HuH-7 (cell line): ENCODE results near the gene ZSWIM1.
A peak's percentile ranks its signal among the peaks of the same experiment; 100 is the strongest.
"Not testable (repeated sequence)": the region's sequence is repeated elsewhere in the genome, so short reads cannot be mapped to it uniquely, and the experiment has no call there.

Experiments used
- DNase-seq: peaks from one replicate; pipeline ENCODE4 v3.0.0; 2011; ENCODE audit warnings: low spot score

Gene ZSWIM1

DNA sequence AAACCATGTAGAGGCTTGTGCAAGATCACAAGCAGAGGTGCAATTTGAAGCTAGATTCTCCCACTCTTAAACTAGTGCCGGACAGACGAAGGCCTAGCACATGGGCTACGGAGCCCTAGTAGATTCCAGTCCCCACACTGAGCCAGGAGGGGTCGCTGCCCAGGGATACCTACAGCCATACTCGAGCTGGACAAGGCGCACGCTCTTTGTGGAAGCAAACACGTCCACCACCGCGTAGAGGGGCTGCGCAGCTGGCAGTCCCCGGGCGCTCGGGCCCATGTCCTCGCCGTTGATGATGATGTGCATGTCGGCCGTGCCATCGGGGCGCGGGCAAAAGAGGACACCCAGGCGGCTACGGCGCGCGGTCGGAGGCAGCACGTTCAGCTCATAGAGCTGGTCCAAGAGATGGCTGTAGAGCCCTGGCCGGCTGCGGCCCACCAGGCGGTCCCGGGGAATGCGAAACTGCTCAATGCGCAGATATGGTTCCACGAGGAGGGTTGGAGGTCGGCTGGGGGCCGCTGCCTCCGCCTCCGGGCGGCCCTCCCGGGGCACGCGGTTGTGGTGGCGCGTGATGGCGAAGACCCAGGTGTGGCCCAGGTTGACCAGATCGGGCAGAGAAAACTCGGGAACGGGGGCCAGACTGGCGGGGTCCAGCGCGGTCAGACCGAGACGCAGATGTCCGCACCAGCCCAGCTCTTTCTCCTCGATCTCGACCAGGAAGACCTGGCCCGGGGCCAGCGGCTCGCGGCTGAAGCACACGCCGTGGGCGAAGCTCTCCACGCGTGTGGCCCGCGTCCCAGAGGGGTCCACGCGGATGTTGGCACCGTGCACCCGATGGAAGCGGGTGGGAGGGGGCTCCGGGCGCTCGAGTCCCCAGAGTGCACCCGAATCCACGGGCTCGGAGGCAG is 9.3 kb downstream of the ZSWIM1 start:
- peak; percentile 95 for DNase-seq

- DNase-seq, result peak; percentile 99
These were observed 10.3 kb downstream of the ZSWIM1 start, which contains the start of the genes CTSA and NEURL2 for GRCh38 chr20:45890985-45891983. Gene CTSA, plus strand, starts transcription at chr20:45891335. Its CDS starts 234 bp downstream, at chr20:45891569. Gene NEURL2, minus strand, starts transcription at chr20:45891208. Its CDS starts 217 bp downstream, at chr20:45890991.

DNA sequence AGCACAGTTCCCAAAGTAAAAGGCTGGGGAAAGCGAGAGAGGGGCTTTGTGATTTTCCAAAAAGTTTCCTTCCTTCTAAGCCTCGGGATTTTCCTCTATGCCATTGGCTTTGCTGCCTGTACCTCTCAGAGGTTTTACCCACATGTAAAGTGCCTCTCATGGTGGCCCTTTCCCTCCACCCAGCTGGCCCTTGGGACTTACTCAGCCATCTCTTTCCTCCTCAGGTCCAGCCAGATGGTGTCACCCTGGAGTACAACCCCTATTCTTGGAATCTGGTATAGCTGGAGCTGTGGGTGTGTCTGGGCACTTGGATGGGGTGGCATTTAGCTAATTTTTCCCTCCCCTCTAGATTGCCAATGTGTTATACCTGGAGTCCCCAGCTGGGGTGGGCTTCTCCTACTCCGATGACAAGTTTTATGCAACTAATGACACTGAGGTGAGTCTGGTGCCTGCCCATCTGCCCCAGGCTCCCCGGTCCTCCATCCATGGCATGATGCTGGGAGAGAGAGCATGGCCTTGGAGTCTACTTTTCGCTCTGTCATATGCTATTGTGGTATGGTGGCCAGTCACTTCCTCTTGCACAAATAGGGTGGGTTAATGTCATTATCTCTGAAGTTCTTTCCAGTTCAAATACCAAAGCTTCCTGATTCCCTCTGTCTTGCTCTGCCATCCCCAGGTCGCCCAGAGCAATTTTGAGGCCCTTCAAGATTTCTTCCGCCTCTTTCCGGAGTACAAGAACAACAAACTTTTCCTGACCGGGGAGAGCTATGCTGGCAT is 11.2 kb downstream of the ZSWIM1 start:
- peak; percentile 55 for DNase-seq

GRCh38 chr20:45892828-45893500 is 11.9 kb downstream of the ZSWIM1 start:
- DNase-seq, result no peak

DNA sequence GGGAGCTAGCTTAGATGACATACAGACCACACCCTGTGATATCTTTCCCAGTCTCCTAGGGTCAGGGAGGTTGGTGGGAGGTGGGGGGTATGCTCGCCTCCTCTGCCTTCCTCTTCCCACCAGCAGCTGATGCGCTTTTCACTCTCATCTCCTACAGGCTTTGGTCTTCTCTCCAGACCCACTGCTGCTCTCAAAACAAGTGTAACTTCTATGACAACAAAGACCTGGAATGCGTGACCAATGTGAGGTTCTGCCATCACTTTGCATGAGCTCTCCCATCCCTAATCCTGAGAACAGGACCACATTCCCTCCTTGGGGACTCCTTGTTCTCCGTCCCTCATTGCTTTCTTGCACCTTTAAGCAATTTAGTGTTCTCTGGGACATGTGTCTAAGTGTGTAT is 12.8 kb downstream of the ZSWIM1 start:
- DNase-seq, result no peak

- DNase-seq, result no peak
These were observed 13.8 kb downstream of the ZSWIM1 start for GRCh38 chr20:45894797-45895196.

- no peak for DNase-seq
These were observed 15.7 kb downstream of the ZSWIM1 start for GRCh38 chr20:45896641-45897161.

DNA sequence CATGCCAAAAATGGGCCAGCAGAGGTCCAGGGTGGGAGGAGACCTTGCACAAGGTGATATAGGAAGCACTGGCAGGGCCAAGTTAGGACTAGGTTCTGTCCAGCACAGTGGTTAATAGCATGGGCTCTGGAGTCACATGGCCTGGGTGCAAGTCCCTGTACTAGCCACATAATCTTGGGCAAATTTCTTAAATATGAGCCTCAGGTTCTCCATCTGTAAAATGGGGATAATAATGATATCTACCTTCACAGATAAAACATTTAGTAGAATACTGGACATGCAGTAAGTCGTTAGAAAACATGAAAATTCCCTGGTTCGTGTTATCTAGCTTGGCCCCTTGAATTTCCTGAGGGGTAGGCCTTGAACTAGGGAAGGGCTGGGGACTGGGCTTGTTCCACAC is 16.3 kb downstream of the ZSWIM1 start:
- DNase-seq, result no peak

GRCh38 chr20:45897692-45898091 is 16.7 kb downstream of the ZSWIM1 start:
- DNase-seq, result no peak

GRCh38 chr20:45898285-45898684 is 17.3 kb downstream of the ZSWIM1 start:
- no peak for DNase-seq

DNA sequence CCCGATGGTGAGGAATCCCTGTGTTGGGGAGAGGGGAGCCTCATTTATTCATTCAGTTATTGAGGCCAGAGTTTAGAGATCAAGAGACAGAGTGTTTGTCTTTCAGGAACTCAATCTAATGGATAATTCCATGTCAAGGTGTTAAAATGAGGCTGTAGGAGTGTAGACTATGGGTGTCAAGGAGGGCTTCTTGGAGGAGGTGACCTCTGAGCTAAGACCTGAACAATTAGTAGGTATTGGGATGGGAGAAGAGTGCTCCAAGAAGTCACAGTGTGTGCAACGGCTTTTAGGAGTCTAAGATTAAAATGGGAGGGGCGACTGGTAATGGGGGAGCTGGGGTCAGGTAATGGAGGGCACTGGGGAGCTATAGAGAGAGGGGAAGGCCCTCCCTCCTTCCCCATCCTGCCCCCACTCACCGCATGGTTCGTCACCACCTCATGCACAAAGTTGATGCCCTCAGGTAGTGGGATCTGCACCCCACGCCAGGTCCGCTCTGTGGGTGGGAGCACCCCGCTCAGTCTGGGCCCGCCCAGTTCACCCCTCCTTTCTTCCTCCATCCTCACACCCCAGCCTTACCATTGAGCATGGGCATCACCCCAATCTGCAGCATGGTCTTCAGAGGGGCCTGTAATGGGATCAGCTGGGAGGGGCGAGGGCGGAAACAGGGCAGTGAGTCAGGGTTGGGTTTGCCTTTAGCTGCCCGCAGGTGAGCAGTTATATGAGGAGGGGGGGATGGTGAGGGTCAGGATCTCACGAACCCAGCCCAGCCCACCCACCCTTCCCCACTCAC is 18.2 kb downstream of the ZSWIM1 start:
- DNase-seq, result no peak

DNA sequence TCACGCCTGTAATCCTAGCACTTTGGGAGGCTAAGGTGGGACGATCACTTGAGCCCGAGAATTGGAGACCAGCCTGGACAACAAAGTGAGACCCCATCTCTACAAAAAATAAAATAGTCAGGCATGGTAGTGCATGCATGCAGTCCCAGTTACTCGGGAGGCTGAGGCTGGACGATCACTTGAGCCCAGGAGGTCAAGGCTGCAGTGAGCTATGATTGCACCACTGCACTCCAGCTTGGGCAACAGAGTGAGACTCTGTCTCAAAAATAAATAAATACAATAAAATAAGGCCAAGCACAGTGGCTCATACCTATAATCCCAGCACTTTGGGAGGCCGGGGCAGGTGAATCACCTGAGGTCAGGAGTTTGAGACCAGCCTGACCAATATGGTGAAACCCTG is 20.3 kb downstream of the ZSWIM1 start:
- not testable (repeated sequence) for DNase-seq

DNA sequence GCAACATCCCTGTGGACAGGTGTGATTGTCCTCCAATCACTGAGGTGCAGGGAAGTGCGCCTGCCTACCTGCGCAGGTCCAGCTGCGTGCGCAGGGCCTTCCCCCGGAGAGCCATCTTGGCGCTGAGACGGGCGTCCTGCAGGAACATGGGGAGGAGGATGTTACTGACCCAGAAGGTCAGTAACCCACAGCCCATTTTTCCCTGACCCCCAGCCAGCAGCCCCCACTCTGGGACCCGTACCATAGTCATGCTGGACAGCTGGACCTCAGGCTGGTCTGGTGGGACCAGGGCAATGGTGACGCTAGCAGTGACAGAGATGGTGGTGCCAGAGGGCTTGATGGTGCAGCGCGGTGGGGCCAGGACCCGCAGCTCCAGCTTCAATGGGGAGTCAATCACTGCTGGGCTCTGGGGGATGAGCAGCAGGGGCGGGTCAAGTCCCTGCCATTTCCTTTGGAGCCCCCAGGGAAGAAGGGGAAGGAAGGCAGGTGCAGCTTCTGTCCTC is 21.2 kb downstream of the ZSWIM1 start:
- no peak for DNase-seq

GRCh38 chr20:45904583-45905504 is 23.8 kb downstream of the ZSWIM1 start:
- DNase-seq, result no peak

GRCh38 chr20:45905505-45906079 is 24.6 kb downstream of the ZSWIM1 start:
- no peak for DNase-seq

DNA sequence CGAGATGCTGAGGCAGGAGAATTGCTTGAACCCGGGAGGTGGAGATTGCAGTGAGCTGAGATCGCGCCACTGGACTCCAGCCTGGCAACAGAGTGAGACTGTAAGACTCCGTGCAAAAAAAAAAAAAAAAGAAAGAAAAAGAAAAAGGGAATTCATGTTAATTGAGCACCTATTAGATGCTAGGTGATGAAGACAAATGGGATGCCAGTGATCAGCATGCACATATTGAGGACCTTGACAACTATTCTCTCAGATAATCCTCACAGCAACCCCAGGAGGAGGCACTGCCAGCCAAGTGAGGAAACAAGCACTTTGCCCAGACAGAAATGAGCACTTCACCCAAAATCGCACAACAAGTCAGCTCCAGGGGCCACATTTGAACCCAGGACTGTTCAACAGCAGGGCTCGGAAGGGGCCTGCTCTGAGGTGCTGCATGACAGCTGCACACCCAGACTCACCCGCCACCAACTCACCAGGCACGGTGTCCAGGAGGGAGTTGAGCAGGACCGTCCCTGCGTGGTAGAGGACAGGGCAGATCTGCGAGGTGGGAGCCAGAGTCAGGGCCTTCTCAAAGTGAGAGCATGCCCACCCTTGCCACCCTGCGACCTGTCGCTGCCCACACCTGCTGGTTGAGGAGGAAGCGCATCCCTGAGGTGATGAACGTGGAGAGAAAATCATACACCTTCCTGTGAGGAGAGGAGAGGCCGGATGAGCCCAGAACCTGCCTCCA is 26.4 kb downstream of the ZSWIM1 start:
- DNase-seq, result no peak

DNA sequence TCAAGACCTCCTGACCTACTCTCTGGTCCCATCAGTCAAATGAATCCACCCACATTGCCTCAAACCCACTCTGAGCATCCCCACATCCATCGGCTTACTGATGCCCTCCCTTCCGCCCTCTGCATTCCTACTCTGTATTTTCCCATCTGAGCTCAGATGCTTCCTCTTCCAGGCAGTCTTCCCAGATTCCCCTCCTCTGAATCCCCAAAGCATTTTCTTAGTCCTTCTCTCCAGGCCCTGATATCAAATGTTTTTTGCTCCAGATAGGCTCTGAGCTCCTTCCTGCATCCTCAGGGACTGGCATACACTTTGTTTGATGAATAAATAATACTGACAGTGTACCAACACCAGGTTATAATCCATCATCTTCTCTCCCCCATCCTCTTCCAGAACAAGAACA is 27.1 kb downstream of the ZSWIM1 start:
- no peak for DNase-seq
